ENCODE measurements around the gene ZNF521. TPM values are rescaled to one million over a fixed set of nuclear protein-coding genes. Genes with fewer than 3 reads are reported as not detected.

Gene ZNF521
- total RNA-seq, 6 donors from 2014 or later: 4.7 to 37.7 (median 13.8) TPM

- TF ChIP-seq EP300 (IDR thresholded peaks at IDR 0.05) (no peak), POLR2A (IDR thresholded peaks at IDR 0.05) (no peak), POLR2AphosphoS5 (IDR thresholded peaks at IDR 0.05) (no peak)
- TF ChIP-seq, protein P1, sequence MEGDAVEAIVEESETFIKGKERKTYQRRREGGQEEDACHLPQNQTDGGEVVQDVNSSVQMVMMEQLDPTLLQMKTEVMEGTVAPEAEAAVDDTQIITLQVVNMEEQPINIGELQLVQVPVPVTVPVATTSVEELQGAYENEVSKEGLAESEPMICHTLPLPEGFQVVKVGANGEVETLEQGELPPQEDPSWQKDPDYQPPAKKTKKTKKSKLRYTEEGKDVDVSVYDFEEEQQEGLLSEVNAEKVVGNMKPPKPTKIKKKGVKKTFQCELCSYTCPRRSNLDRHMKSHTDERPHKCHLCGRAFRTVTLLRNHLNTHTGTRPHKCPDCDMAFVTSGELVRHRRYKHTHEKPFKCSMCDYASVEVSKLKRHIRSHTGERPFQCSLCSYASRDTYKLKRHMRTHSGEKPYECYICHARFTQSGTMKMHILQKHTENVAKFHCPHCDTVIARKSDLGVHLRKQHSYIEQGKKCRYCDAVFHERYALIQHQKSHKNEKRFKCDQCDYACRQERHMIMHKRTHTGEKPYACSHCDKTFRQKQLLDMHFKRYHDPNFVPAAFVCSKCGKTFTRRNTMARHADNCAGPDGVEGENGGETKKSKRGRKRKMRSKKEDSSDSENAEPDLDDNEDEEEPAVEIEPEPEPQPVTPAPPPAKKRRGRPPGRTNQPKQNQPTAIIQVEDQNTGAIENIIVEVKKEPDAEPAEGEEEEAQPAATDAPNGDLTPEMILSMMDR (IDR thresholded peaks at IDR 0.05): no peak
- H3K27me3 ChIP-seq: no peaks in the 10 kb centered on the region
- no peak overlapping the region for H3K4me3 ChIP-seq
- no peaks in the 10 kb centered on the region for H3K36me3 ChIP-seq
- 67 to 84% methylated on average over 4 of the region's 4 CpGs for WGBS, 2 donors
- DNase-seq: no peak
- H3K27ac ChIP-seq: no peak overlapping the region
- no peaks in the 10 kb centered on the region for H3K9me3 ChIP-seq
- peak in 1 of 2 donors; percentile 30 for ATAC-seq (ENCODE audit: low FRiP score in 2 of 2)
- H3K4me1 ChIP-seq: no peaks in the 10 kb centered on the region
Observed at GRCh38 chr18:25052511-25052921, 299.4 kb downstream of the ZNF521 start.

DNA sequence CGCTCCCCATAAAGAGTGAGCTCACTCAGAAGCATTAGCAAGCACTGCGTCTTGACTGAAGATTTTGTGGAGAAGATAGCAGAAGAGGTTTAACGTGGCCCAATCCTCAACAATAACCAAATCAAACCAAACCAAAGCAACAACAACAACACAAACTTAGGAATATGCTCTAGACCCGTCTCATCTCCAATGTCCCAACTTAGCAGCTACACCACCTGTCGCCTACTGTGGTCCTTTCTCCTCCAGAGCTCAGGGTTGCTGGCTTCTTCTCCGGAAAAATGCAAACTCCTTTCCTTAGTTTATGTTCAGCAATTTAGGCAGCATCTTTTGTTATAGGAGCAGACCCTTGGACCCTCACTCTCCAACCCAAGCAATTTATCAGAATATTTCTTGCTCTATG is 301.4 kb downstream of the ZNF521 start:
- Histone ChIP-seq H3K27ac (no peak overlapping the region), H3K36me3 (no peaks in the 10 kb centered on the region), H3K9me3 (no peaks in the 10 kb centered on the region), H3K4me3 (no peak overlapping the region), H3K27me3 (no peaks in the 10 kb centered on the region), H3K4me1 (no peaks in the 10 kb centered on the region)
- no peak for ATAC-seq (ENCODE audit: low FRiP score in 2 of 2)
- DNase-seq: no peak
- WGBS, 2 donors: 95 to 96% methylated on average over 6 of the region's 6 CpGs
- TF ChIP-seq POLR2A (IDR thresholded peaks at IDR 0.05): no peak

GRCh38 chr18:25047983-25048382 is 304.0 kb downstream of the ZNF521 start:
- no peaks in the 10 kb centered on the region for H3K4me1 ChIP-seq
- no peak for TF ChIP-seq EP300 (IDR thresholded peaks at IDR 0.05)
- no peaks in the 10 kb centered on the region for H3K36me3 ChIP-seq
- no peaks in the 10 kb centered on the region for H3K27me3 ChIP-seq
- no peak for ATAC-seq (ENCODE audit: low FRiP score in 2 of 2)
- no peak overlapping the region for H3K4me3 ChIP-seq
- H3K9me3 ChIP-seq: no peaks in the 10 kb centered on the region
- H3K27ac ChIP-seq: no peak overlapping the region
- no peak for DNase-seq
- 74 to 82% methylated on average over 9 of the region's 9 CpGs for WGBS, 2 donors

- no peak for ATAC-seq (ENCODE audit: low FRiP score in 2 of 2)
- Histone ChIP-seq H3K27ac (no peak overlapping the region), H3K27me3 (no peaks in the 10 kb centered on the region), H3K9me3 (no peaks in the 10 kb centered on the region), H3K4me1 (peaks cover 0 to 1% (median 0%) of the 10 kb centered on the region in 4 donors), H3K4me3 (no peak overlapping the region), H3K36me3 (no peaks in the 10 kb centered on the region)
- 77 to 90% methylated on average over 2 to 3 of the region's 3 CpGs for WGBS, 2 donors
- TF ChIP-seq POLR2AphosphoS5 (IDR thresholded peaks at IDR 0.05): no peak
- TF ChIP-seq EP300 (IDR thresholded peaks at IDR 0.05): no peak
- no peak for TF ChIP-seq POLR2A (IDR thresholded peaks at IDR 0.05)
- TF ChIP-seq, protein P1 (IDR thresholded peaks at IDR 0.05): no peak
- DNase-seq: no peak
Observed at GRCh38 chr18:25047421-25047820, 304.5 kb downstream of the ZNF521 start.

- no peak for TF ChIP-seq POLR2A (IDR thresholded peaks at IDR 0.05)
- TF ChIP-seq EP300 (IDR thresholded peaks at IDR 0.05): no peak
- no peak for TF ChIP-seq POLR2AphosphoS5 (IDR thresholded peaks at IDR 0.05)
- TF ChIP-seq, protein P1 (IDR thresholded peaks at IDR 0.05): no peak
- Histone ChIP-seq H3K36me3 (no peaks in the 10 kb centered on the region), H3K4me1 (peaks cover 0 to 3% (median 0%) of the 10 kb centered on the region in 4 donors), H3K27me3 (no peaks in the 10 kb centered on the region), H3K4me3 (no peak overlapping the region), H3K27ac (no peak overlapping the region), H3K9me3 (no peaks in the 10 kb centered on the region)
- 48 to 85% methylated on average over 2 of the region's 2 CpGs for whole genome bisulfite sequencing, 2 donors
- DNase-seq (no peak), ATAC-seq (ENCODE audit: low FRiP score in 2 of 2) (no peak)
Observed at GRCh38 chr18:25044694-25045093, 307.3 kb downstream of the ZNF521 start.

- DNase-seq (no peak), ATAC-seq (ENCODE audit: low FRiP score in 2 of 2) (no peak)
- TF ChIP-seq EP300 (IDR thresholded peaks at IDR 0.05) (no peak), POLR2AphosphoS5 (IDR thresholded peaks at IDR 0.05) (no peak), POLR2A (IDR thresholded peaks at IDR 0.05) (no peak)
- TF ChIP-seq, protein P1 (IDR thresholded peaks at IDR 0.05): no peak
- peaks cover 0 to 3% (median 0%) of the 10 kb centered on the region in 4 donors for H3K4me1 ChIP-seq
- no peaks in the 10 kb centered on the region for H3K27me3 ChIP-seq
- H3K4me3 ChIP-seq: no peak overlapping the region
- H3K9me3 ChIP-seq: no peaks in the 10 kb centered on the region
- H3K36me3 ChIP-seq: no peaks in the 10 kb centered on the region
- no peak overlapping the region for H3K27ac ChIP-seq
- 80 to 87% methylated on average over 4 of the region's 4 CpGs for WGBS, 2 donors
Observed at GRCh38 chr18:25043104-25043503, 308.9 kb downstream of the ZNF521 start.

All from upper lobe of left lung (tissue), 6 donors.